Measurements from ENCODE around the gene ABCC10.

Gene ABCC10

GRCh38 chr6:43499028-43499815 is 71.9 kb downstream of the ABCC10 start:
- TF ChIP-seq CTCF (IDR thresholded peaks at IDR 0.05; ENCODE audit: borderline replicate concordance, insufficient read depth, low read depth, low read length): no peak
- H3K4me3 ChIP-seq (ENCODE audit: low read depth, low read length): no peak overlapping the region
